Natural killer cell (primary cell): ENCODE measurements around the gene LOXL1. TPM values are rescaled to one million over a fixed set of nuclear protein-coding genes. Genes with fewer than 3 reads are reported as not detected.

ENCODE experiments used
- ATAC-seq, 3 donors: fragments of 150-1000 bp in 2 of 3; fragments of 200-7000 bp in 1 of 3; cut with Tn5 transposase; 1 replicate in 1 of 3; 2 replicates in 2 of 3; pipeline ENCODE4 v1.10.0; 2021; ENCODE audit warnings: mild to moderate bottlenecking in 2 of 3, moderate library complexity in 2 of 3
- DNase-seq, 2 donors: peaks; one replicate each; pipeline versions ENCODE4 v3.0.0 to v3.0.0-alpha.2; 2013 to 2021; ENCODE audit warnings: mixed read lengths in 1 of 2
- H3K27ac ChIP-seq: one replicate; pipeline ENCODE4 v1.5.1; 2013; ENCODE audit warnings: mild to moderate bottlenecking, low read length
- H3K27me3 ChIP-seq: one replicate; pipeline ENCODE4 v1.6.1; 2013; ENCODE audit warnings: low read length; ENCODE audit not compliant: control insufficient read depth, insufficient read depth
- H3K36me3 ChIP-seq: one replicate; pipeline ENCODE4 v1.6.1; 2013; ENCODE audit warnings: low read length; ENCODE audit not compliant: control insufficient read depth, insufficient read depth
- H3K4me1 ChIP-seq: one replicate; pipeline ENCODE4 v1.6.1; 2013; ENCODE audit warnings: low read length; ENCODE audit not compliant: control insufficient read depth, insufficient read depth
- H3K4me3 ChIP-seq: one replicate; pipeline ENCODE4 v1.5.1; 2013; ENCODE audit warnings: low read length
- H3K9me3 ChIP-seq: one replicate; pipeline ENCODE4 v1.6.1; 2013; ENCODE audit warnings: low read length; ENCODE audit not compliant: control insufficient read depth, insufficient read depth
- H3K27ac Mint-ChIP-seq, 2 donors: one replicate each; pipeline ENCODE4 v1.8.0; 2022; ENCODE audit warnings: mild to moderate bottlenecking in 2 of 2, mixed read lengths in 2 of 2, moderate library complexity in 1 of 2
- H3K27me3 Mint-ChIP-seq, 2 donors: one replicate each; pipeline ENCODE4 v1.8.0; 2022; ENCODE audit warnings: low read depth in 2 of 2, mixed read lengths in 2 of 2
- H3K36me3 Mint-ChIP-seq: one replicate; pipeline ENCODE4 v1.8.0; 2022; ENCODE audit warnings: mixed read lengths
- H3K4me1 Mint-ChIP-seq, 2 donors: one replicate each; pipeline ENCODE4 v1.8.0; 2022; ENCODE audit warnings: mixed read lengths in 2 of 2
- H3K4me3 Mint-ChIP-seq: one replicate; pipeline ENCODE4 v1.8.0; 2022; ENCODE audit warnings: mild to moderate bottlenecking, moderate library complexity, mixed read lengths
- H3K9me3 Mint-ChIP-seq, 2 donors: one replicate each; pipeline ENCODE4 v1.8.0; 2022; ENCODE audit warnings: mixed read lengths in 2 of 2
- WGBS: methylation state at CpG from one replicate; pipeline ENCODE4 v1.1.7; 2013; ENCODE audit warnings: missing lambda C conversion rate; ENCODE audit not compliant: insufficient coverage; 5-methylcytosine and 5-hydroxymethylcytosine counted together
- intact Hi-C: fragments of 100-400 bp; cut with micrococcal nuclease; formaldehyde crosslinking; loops from one replicate; pipeline ENCODE4 v1.14.2; 2022
- total RNA-seq, 4 donors: library from RNA; stranded (reverse); fragments of 120-200 nt in 1 of 4; gene quantifications; one replicate each; pipeline versions ENCODE4 v1.2.3 to v1.2.4, GENCODE V29; 2013 to 2022
- TF ChIP-seq, protein P1 (sequence below): fragments of 200-600 bp; IDR thresholded peaks from one replicate; pipeline ENCODE4 v1.8.0; 2022; ENCODE audit warnings: antibody characterized with exemption

LOXL1 gene
- total RNA-seq, 3 donors from 2014 or later (not counting 1 experiment from before 2014, with no cell fraction given), result 1.1 to 1.4 (median 1.3) TPM

DNA sequence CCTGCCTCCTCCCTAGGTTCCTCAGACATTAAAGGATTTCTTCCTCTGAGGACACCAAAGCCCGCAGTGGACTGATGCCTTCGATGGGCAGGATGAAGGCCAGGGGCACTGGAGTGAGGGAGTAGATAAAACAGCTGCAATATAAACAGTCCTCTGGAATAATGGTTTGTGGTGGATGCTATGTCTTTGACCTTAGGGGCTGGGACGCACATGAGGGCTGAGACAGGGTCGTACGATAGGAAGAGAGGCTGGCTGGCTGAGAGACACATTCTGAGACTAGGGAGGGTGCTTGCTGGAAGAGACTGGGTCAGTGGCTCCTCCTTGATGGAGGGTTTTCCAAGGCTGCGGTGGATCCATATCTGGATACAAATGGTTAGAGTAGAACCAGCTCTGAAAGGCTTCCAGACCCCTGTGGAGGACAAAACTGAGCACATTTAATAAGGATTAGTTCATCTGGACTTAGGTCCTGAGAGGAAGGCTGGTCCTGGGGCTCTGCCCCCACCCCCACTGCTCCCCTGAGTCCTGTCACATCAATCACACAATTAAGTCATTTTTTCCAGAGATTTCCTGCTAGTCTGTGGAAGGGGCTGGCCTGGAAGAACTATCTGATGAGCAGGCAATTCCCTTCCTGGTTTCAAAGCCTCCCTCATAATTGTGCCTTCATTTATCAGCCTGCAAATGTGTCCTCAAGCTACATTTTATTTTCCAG lies 37.1 kb upstream of the LOXL1 start:
- 90% methylated on average over 6 of the region's 6 CpGs for WGBS
- H3K27ac Mint-ChIP-seq, result no peak overlapping the region
- H3K4me1 ChIP-seq, result no peaks in the 10 kb centered on the region
- no peak overlapping the region for H3K4me3 Mint-ChIP-seq
- H3K36me3 Mint-ChIP-seq, result no peaks in the 10 kb centered on the region
- no peaks in the 10 kb centered on the region for H3K27me3 ChIP-seq
- intact Hi-C loops, result no loop called here
- no peaks in the 10 kb centered on the region for H3K9me3 Mint-ChIP-seq
- H3K9me3 ChIP-seq, result no peaks in the 10 kb centered on the region
- ATAC-seq, result no peak
- H3K36me3 ChIP-seq, result no peaks in the 10 kb centered on the region
- no peak overlapping the region for H3K27ac ChIP-seq
- TF ChIP-seq, protein P1, sequence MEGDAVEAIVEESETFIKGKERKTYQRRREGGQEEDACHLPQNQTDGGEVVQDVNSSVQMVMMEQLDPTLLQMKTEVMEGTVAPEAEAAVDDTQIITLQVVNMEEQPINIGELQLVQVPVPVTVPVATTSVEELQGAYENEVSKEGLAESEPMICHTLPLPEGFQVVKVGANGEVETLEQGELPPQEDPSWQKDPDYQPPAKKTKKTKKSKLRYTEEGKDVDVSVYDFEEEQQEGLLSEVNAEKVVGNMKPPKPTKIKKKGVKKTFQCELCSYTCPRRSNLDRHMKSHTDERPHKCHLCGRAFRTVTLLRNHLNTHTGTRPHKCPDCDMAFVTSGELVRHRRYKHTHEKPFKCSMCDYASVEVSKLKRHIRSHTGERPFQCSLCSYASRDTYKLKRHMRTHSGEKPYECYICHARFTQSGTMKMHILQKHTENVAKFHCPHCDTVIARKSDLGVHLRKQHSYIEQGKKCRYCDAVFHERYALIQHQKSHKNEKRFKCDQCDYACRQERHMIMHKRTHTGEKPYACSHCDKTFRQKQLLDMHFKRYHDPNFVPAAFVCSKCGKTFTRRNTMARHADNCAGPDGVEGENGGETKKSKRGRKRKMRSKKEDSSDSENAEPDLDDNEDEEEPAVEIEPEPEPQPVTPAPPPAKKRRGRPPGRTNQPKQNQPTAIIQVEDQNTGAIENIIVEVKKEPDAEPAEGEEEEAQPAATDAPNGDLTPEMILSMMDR, result no peak
- no peak overlapping the region for H3K4me3 ChIP-seq
- no peak for DNase-seq
- no peaks in the 10 kb centered on the region for H3K4me1 Mint-ChIP-seq
- peaks cover 4 to 12% of the 10 kb centered on the region in 2 donors for H3K27me3 Mint-ChIP-seq

DNA sequence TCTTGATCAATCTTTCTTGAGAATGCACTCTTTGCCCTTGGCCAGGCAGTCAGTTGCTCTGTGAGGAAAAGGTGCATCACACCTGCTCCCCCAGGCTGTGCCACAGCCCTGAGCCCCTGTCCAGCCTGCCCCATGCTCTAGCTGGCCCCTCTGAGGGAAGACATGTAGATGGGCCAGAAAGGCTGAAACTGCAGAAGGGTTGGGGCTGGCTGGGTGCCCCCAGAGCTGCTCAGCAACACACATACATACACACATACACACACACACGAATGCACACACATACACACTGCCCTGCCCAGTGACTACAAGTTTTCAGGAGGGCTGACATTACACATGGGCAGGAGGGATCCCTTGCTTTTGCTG lies 36.5 kb upstream of the LOXL1 start:
- Mint-ChIP-seq H3K27ac (no peak overlapping the region), H3K4me1 (no peaks in the 10 kb centered on the region), H3K27me3 (peaks cover 7 to 12% of the 10 kb centered on the region in 2 donors), H3K4me3 (no peak overlapping the region), H3K9me3 (no peaks in the 10 kb centered on the region), H3K36me3 (no peaks in the 10 kb centered on the region)
- Histone ChIP-seq H3K4me3 (no peak overlapping the region), H3K27ac (no peak overlapping the region), H3K36me3 (no peaks in the 10 kb centered on the region), H3K27me3 (no peaks in the 10 kb centered on the region), H3K9me3 (no peaks in the 10 kb centered on the region), H3K4me1 (no peaks in the 10 kb centered on the region)
- TF ChIP-seq, protein P1, result no peak
- ATAC-seq (no peak), DNase-seq (no peak)
- 40% methylated on average over 1 of the region's 1 CpG for WGBS
- intact Hi-C loops, result no loop called here

DNA sequence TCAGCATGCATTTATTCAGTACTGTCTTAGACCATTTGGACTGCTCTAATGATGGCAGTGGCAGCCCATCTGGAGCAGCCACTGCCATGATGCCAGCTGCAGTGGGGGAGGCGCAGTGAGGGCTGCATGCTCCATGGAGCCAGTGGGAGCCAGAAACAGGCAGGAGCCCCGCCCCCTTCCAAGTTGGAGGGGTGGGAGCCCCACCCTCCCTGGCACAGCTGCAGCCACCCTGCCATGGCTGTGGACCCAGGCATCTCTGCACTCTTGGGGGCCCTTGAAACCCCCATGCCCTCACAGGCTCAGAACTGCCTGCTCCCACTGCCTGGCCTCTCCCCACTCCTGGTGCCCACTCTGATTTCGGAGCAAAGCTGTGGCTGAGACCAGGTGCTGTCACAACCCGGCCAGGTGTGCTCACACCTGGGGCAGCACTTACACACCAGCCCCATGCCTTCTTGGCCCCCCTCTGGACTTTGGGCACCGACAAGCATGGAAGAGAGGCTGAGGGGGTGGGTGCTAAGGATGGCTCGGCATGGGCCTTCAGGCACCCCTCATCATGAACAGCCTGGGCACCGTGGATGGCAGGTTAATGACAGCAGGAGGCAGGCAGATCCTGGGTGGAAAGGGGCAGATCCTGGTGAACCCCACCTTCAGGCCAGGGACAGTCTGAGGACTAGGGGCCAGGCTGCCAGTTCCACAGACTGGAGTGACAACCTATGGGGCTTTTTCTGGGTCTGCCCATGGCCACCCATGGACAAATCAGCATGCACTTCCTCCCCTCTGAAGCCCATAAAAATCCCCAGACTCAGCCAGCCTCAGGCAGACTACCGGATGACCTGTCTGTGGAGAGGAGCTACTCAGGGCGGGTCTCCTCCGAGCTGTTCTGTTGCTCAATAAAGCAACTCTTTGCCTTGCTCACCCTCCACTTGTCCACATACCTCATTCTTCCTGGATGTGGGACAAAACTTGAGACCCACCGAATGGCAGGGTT lies 34.6 kb upstream of the LOXL1 start:
- Mint-ChIP-seq H3K4me3 (no peak overlapping the region), H3K27me3 (peaks cover 6 to 12% of the 10 kb centered on the region in 2 donors), H3K36me3 (no peaks in the 10 kb centered on the region), H3K9me3 (no peaks in the 10 kb centered on the region), H3K4me1 (no peaks in the 10 kb centered on the region), H3K27ac (no peak overlapping the region)
- WGBS, result 83% methylated on average over 11 of the region's 11 CpGs
- Histone ChIP-seq H3K4me3 (no peak overlapping the region), H3K4me1 (no peaks in the 10 kb centered on the region), H3K27ac (no peak overlapping the region), H3K36me3 (no peaks in the 10 kb centered on the region), H3K9me3 (no peaks in the 10 kb centered on the region), H3K27me3 (no peaks in the 10 kb centered on the region)
- no peak for ATAC-seq
- TF ChIP-seq, protein P1, result no peak
- intact Hi-C loops, result no loop called here
- DNase-seq, result no peak
